LNCaP clone FGC (cell line): ENCODE results near the gene MB21D2.

Source experiments
- DNase-seq: peaks from one replicate; pipeline ENCODE4 v3.0.0-alpha.2; 2011; ENCODE audit warnings: low read depth
- H3K4me3 ChIP-seq: 2 replicates; pipeline ENCODE4 v1.5.1; 2011; ENCODE audit warnings: mild to moderate bottlenecking, low read depth, low read length, control low read depth
- CTCF ChIP-seq: IDR thresholded peaks from 2 replicates; pipeline ENCODE4 v1.5.1; 2012; ENCODE audit warnings: mild to moderate bottlenecking; ENCODE audit not compliant: control insufficient read depth, insufficient read depth; ENCODE audit errors: extremely low read depth

MB21D2 gene

GRCh38 chr3:192825216-192825615 is 92.4 kb downstream of the MB21D2 start:
- no peak for TF ChIP-seq CTCF
- no peak overlapping the region for H3K4me3 ChIP-seq
- no peak for DNase-seq

- TF ChIP-seq CTCF = no peak
- DNase-seq = no peak
- no peak overlapping the region for H3K4me3 ChIP-seq
Measured at GRCh38 chr3:192824313-192824712, 93.3 kb downstream of the MB21D2 start.

GRCh38 chr3:192821161-192821560 is 96.5 kb downstream of the MB21D2 start:
- no peak for DNase-seq
- no peak for TF ChIP-seq CTCF

GRCh38 chr3:192820161-192820560 is 97.5 kb downstream of the MB21D2 start:
- no peak for TF ChIP-seq CTCF
- no peak overlapping the region for H3K4me3 ChIP-seq
- no peak for DNase-seq

More at GRCh38 chr3:192821161-192821560, 96.5 kb downstream of the MB21D2 start:
- no peak overlapping the region for H3K4me3 ChIP-seq

GRCh38 chr3:192819001-192819569 is 98.6 kb downstream of the MB21D2 start:
- no peak for TF ChIP-seq CTCF
- no peak for DNase-seq
- no peak overlapping the region for H3K4me3 ChIP-seq

- no peak overlapping the region for H3K4me3 ChIP-seq
- no peak for DNase-seq
- no peak for TF ChIP-seq CTCF
Measured at GRCh38 chr3:192818126-192818525, 99.5 kb downstream of the MB21D2 start.

- TF ChIP-seq CTCF = no peak
- no peak for DNase-seq
- no peak overlapping the region for H3K4me3 ChIP-seq
Measured at GRCh38 chr3:192817506-192817905, 100.2 kb downstream of the MB21D2 start.
